GM12878 (cell line): ENCODE data around the gene THUMPD2. TPM values are rescaled to one million over a fixed set of nuclear protein-coding genes. Genes with fewer than 3 reads are reported as not detected.
A peak's percentile ranks its signal among the peaks of the same experiment; 100 is the strongest.

Experiments
- ATAC-seq: fragments of 200-7000 bp; cut with Tn5 transposase; 3 replicates; pipeline ENCODE4 v1.9.1; 2020; ENCODE audit warnings: mild to moderate bottlenecking, moderate library complexity
- BruUV-seq: library from RNA; stranded (reverse); fragments of 400-500 nt; replicated peaks from 2 replicates; lab custom pipeline; 2021; lab: Mats Ljungman, UMichigan
- CTCF ChIA-PET: fragments of 300-600 bp; sonication (Branson Sonifier 250); formaldehyde crosslinking; extraction: SDS; loops from one replicate; lab custom pipeline; 2021; ENCODE audit warnings: inconsistent platforms; lab: Yijun Ruan, JAX
- POLR2A ChIA-PET: fragments of 350-600 bp; formaldehyde crosslinking; extraction: SDS; loops from one replicate; lab custom pipeline; 2021; ENCODE audit warnings: inconsistent platforms; lab: Charles Lee
- RAD21 ChIA-PET: fragments of 300-600 bp; sonication (Branson Sonifier 250); formaldehyde crosslinking; loops from one replicate; lab custom pipeline; 2023; ENCODE audit warnings: antibody characterized with exemption; ENCODE audit not compliant: unreplicated experiment; lab: Charles Lee
- SMC1A ChIA-PET: fragments of 300-600 bp; sonication (Branson Sonifier 250); formaldehyde crosslinking; loops from one replicate; lab custom pipeline; 2023; ENCODE audit not compliant: unreplicated experiment, uncharacterized antibody; lab: Charles Lee
- DNase-seq: peaks from one replicate; pipeline ENCODE4 v3.0.0-alpha.2; 2011; ENCODE audit warnings: low read depth, low spot score
- FAIRE-seq: peaks from 3 replicates; lab custom pipeline; 2011; peaks lifted over from hg19 to GRCh38; lab: Jason Lieb, UNC
- H2AFZ ChIP-seq: 2 replicates; pipeline ENCODE4 v1.6.0; 2011; ENCODE audit warnings: low read depth, low read length, control low read depth; ENCODE audit not compliant: control insufficient read depth
- H3K27ac ChIP-seq: 2 replicates; pipeline ENCODE4 v1.5.1; 2011; ENCODE audit warnings: control low read depth; ENCODE audit not compliant: control insufficient read depth, insufficient read depth
- H3K27me3 ChIP-seq, 2 experiments: replicated peaks in 1 of 2; 2 replicates each; pipeline versions ENCODE4 v1.6.0 to v1.6.1; 2011; ENCODE audit warnings: low read length in 1 of 2; ENCODE audit not compliant: control insufficient read depth in 2 of 2, insufficient read depth in 2 of 2
- H3K36me3 ChIP-seq, 2 experiments: 2 replicates each; pipeline ENCODE4 v1.5.1; 2011; ENCODE audit warnings: low read length in 1 of 2; ENCODE audit not compliant: control insufficient read depth in 2 of 2, insufficient read depth in 2 of 2
- H3K4me1 ChIP-seq: 2 replicates; pipeline ENCODE4 v1.6.1; 2011; ENCODE audit warnings: mild to moderate bottlenecking, low read length, moderate library complexity, mixed read lengths; ENCODE audit not compliant: control insufficient read depth, insufficient read depth
- H3K4me2 ChIP-seq: 2 replicates; pipeline ENCODE4 v1.6.0; 2011; ENCODE audit warnings: control low read depth; ENCODE audit not compliant: control insufficient read depth, insufficient read depth
- H3K4me3 ChIP-seq: fragments of 200-600 bp; sonication (generic); 2 replicates; pipeline ENCODE4 v1.5.1; 2016
- H3K79me2 ChIP-seq: 2 replicates; pipeline ENCODE4 v1.6.0; 2011; ENCODE audit warnings: low read length; ENCODE audit not compliant: control insufficient read depth, insufficient read depth
- H3K9ac ChIP-seq: 2 replicates; pipeline ENCODE4 v1.8.0; 2011; ENCODE audit warnings: low read length, control low read depth, mixed read lengths; ENCODE audit not compliant: control insufficient read depth, insufficient read depth
- H3K9me3 ChIP-seq: replicated peaks from 3 replicates; pipeline ENCODE4 v1.5.1; 2011; ENCODE audit warnings: mild to moderate bottlenecking, low read length; ENCODE audit not compliant: control insufficient read depth, insufficient read depth
- H4K20me1 ChIP-seq: 2 replicates; pipeline ENCODE4 v1.6.0; 2011; ENCODE audit not compliant: control insufficient read depth, insufficient read depth
- CHD1 ChIP-seq: IDR thresholded peaks from 2 replicates; pipeline ENCODE4 v1.6.1; 2012; ENCODE audit warnings: low read depth, low read length, improper control_type of control experiment
- CHD4 ChIP-seq: fragments of 200-600 bp; sonication (generic); IDR thresholded peaks from 2 replicates; pipeline ENCODE4 v1.6.1; 2016; ENCODE audit warnings: mild to moderate bottlenecking
- CREM ChIP-seq: IDR thresholded peaks from 2 replicates; pipeline ENCODE4 v1.6.1; 2014; ENCODE audit warnings: antibody characterized with exemption, low read depth
- EZH2 ChIP-seq: IDR thresholded peaks from 2 replicates; pipeline ENCODE4 v1.6.1; 2012; ENCODE audit warnings: low read depth, mild to moderate bottlenecking, control low read depth, inconsistent platforms, low read length, borderline replicate concordance; ENCODE audit not compliant: control insufficient read depth
- KDM1A ChIP-seq: fragments of 200-600 bp; sonication (generic); IDR thresholded peaks from 2 replicates; pipeline ENCODE4 v1.6.1; 2016; ENCODE audit warnings: borderline replicate concordance
- MLLT1 ChIP-seq: fragments of 450-650 bp; IDR thresholded peaks from 2 replicates; pipeline ENCODE4 v1.6.1; 2016; ENCODE audit warnings: mild to moderate bottlenecking
- MXI1 ChIP-seq: fragments of 150-350 bp; IDR thresholded peaks from 2 replicates; pipeline ENCODE4 v1.6.1; 2011; ENCODE audit warnings: low read depth, mild to moderate bottlenecking, inconsistent platforms, low read length, improper control_type of control experiment
- NRF1 ChIP-seq: conservative IDR thresholded peaks from 2 replicates; pipeline ENCODE4 v1.6.1; 2011; ENCODE audit warnings: mild to moderate bottlenecking, low read depth, low read length, improper control_type of control experiment
- POU2F2 ChIP-seq: IDR thresholded peaks from 3 replicates; pipeline ENCODE4 v1.6.1; 2011; ENCODE audit warnings: low read depth, mild to moderate bottlenecking, low read length, borderline replicate concordance
- SPI1 ChIP-seq: IDR thresholded peaks from 2 replicates; pipeline ENCODE4 v1.6.1; 2011; ENCODE audit warnings: low read depth, mild to moderate bottlenecking, low read length, moderate library complexity, borderline replicate concordance; ENCODE audit not compliant: insufficient read depth
- SREBF1 ChIP-seq: IDR thresholded peaks from 2 replicates; pipeline ENCODE4 v1.6.1; 2012; ENCODE audit warnings: mild to moderate bottlenecking, low read length
- TARDBP ChIP-seq: IDR thresholded peaks from 2 replicates; pipeline ENCODE4 v1.6.1; 2016; ENCODE audit warnings: borderline replicate concordance
- TCF7 ChIP-seq: IDR thresholded peaks from 2 replicates; pipeline ENCODE4 v1.6.1; 2014; ENCODE audit warnings: antibody characterized with exemption, borderline replicate concordance
- WRNIP1 ChIP-seq: IDR thresholded peaks from 2 replicates; pipeline ENCODE4 v1.6.1; 2011; ENCODE audit warnings: low read depth, low read length, improper control_type of control experiment, borderline replicate concordance
- whole genome bisulfite sequencing: methylation state at CpG from one replicate; pipeline ENCODE4 v1.1.6; 2016; ENCODE audit warnings: low lambda C conversion rate; ENCODE audit not compliant: insufficient replicate concordance, insufficient coverage; ENCODE audit errors: missing lambda C conversion rate; 5-methylcytosine and 5-hydroxymethylcytosine counted together
- in situ Hi-C: fragments of 300-500 bp; cut with MboI; formaldehyde crosslinking; loops from 9 replicates; pipeline ENCODE4 v1.14.3; 2018; ENCODE audit warnings: mixed read lengths
- intact Hi-C: fragments of 100-400 bp; cut with micrococcal nuclease; formaldehyde crosslinking; loops from one replicate; pipeline ENCODE4 v1.14.2; 2022; ENCODE audit not compliant: unreplicated experiment
- polyA plus RNA-seq, 11 experiments: library from polyadenylated mRNA; depleted of rRNA in 4 of 11; unstranded in 6 of 11; stranded (reverse) in 5 of 11; fragments of >200 nt; fragmentation: Nextera tagmentation in 4 of 11; fragmentation: Illumina TruSeq in 1 of 11; extraction: Ambion mirVana in 4 of 11; extraction: Trizol in 1 of 11; gene quantifications; 1 replicate in 1 of 11; 2 replicates in 10 of 11; pipeline versions ENCODE4 v1.2.1 to v1.2.3, GENCODE V29; 2011 to 2016; ENCODE audit warnings: inconsistent platforms in 2 of 11, missing spikeins in 2 of 11, low read depth in 1 of 11
- total RNA-seq, 4 experiments: library from RNA; depleted of rRNA in 3 of 4; stranded (reverse); fragments of >200 nt in 3 of 4; fragmentation: Illumina TruSeq in 1 of 4; extraction: Trizol in 1 of 4; gene quantifications; 2 replicates each; pipeline versions ENCODE4 v1.2.1 to v1.2.3, GENCODE V29; 2013 to 2021
- TF ChIP-seq, protein P1 (sequence below): IDR thresholded peaks from 2 replicates; pipeline ENCODE4 v1.6.1; 2012; ENCODE audit warnings: low read length, inconsistent platforms

THUMPD2 gene
- total and polyA plus RNA-seq, 10 of the 15 experiments (the other 5 are each of a cell fraction or from before 2014, with no cell fraction given), result 6.7 to 19.7 (median 13.8) TPM

DNA sequence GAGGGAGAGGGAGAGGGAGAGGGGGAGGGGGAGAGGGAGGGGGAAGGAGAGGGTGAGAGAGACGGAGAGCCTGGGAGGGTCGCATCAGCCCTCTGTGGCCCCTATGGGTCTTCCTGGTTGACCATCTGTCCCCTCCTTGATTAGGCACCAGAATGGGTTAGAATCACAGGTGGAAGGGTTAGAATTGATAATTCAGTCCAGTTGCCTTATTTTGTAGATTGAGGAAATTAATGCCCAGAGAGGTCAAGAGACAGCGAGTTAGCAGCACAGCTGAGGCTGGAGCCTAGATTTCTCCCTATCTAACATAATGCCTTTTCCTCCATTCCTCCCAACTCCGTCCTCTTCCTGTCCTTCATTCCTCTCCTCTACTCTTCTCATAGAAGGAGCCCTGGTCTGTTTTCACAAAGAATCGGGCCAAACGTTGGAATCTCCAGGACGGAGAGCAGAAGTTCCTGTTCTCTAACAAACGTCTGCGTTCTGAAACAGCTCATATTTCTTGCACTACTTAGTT lies 338 bp upstream of the THUMPD2 start:
- H3K79me2 ChIP-seq, result peaks cover 41% of the 10 kb centered on the region
- no peaks in the 10 kb centered on the region for H3K27me3 ChIP-seq
- TF ChIP-seq KDM1A (0 out of 2 replicates have a peak, but pooled peaks have one; percentile 81), MLLT1 (no peak), POU2F2 (no peak)
- H2AFZ ChIP-seq, result peak overlapping the region; percentile 93
- FAIRE-seq (no peak), ATAC-seq (no peak), DNase-seq (no peak)
- intact Hi-C loops (no loop called here), in situ Hi-C loops (no loop called here)
- no peaks in the 10 kb centered on the region for H3K9me3 ChIP-seq
- no peaks in the 10 kb centered on the region for H4K20me1 ChIP-seq
- 2% methylated on average over 7 of the region's 9 CpGs for WGBS
- ChIA-PET CTCF (no interaction called here), SMC1A (no interaction called here), RAD21 (interaction anchor here (0.5 kb wide), 1 partner anchor 35 kb away, joined by 3 read pairs; no protein-coding TSS in a partner anchor), POLR2A (no interaction called here)
- H3K36me3 ChIP-seq, result no peaks in the 10 kb centered on the region
- H3K4me2 ChIP-seq, result peak overlapping the region; percentile 69
- peak overlapping the region; percentile 96 for H3K9ac ChIP-seq
- H3K27ac ChIP-seq, result no peak overlapping the region
- no TSS peak for BruUV-seq
- H3K4me3 ChIP-seq, result peak overlapping the region; percentile 74; the same call in 1 of the 2 replicates
- peaks cover 4% of the 10 kb centered on the region for H3K4me1 ChIP-seq

- Histone ChIP-seq H4K20me1 (no peaks in the 10 kb centered on the region), H2AFZ (peak overlapping the region; percentile 96), H3K4me2 (peak overlapping the region; percentile 89), H3K27ac (peak overlapping the region; percentile 84), H3K9ac (peak overlapping the region; percentile 96), H3K4me3 (peak overlapping the region; percentile 74), H3K27me3 (no peaks in the 10 kb centered on the region), H3K9me3 (no peaks in the 10 kb centered on the region), H3K79me2 (peaks cover 48% of the 10 kb centered on the region), H3K4me1 (peaks cover 4% of the 10 kb centered on the region), H3K36me3 (no peaks in the 10 kb centered on the region)
- ChIA-PET CTCF (no interaction called here), POLR2A (interaction anchor here (0.5 to 0.6 kb wide), 2 partner anchors 11 to 1035 kb away, joined by 3 read pairs; no protein-coding TSS in a partner anchor), SMC1A (interaction anchor here (0.6 to 2.1 kb wide), 2 partner anchors 17 to 81 kb away, joined by 3 to 6 read pairs; no protein-coding TSS in a partner anchor), RAD21 (no interaction called here)
- BruUV-seq, result TSS peak; percentile 72
- intact Hi-C loops (no loop called here), in situ Hi-C loops (no loop called here)
- WGBS, result 3% methylated on average over 2 of the region's 2 CpGs
- no peak for DNase-seq
- peak; percentile 38 for FAIRE-seq
- peak; percentile 18 for ATAC-seq
- TF ChIP-seq CHD1 (no peak), CHD4 (no peak), SREBF1 (no peak), MXI1 (no peak), SPI1 (no peak), WRNIP1 (no peak), TARDBP (no peak), EZH2 (no peak), TCF7 (no peak), NRF1 (no peak), CREM (no peak)
- TF ChIP-seq, protein P1, sequence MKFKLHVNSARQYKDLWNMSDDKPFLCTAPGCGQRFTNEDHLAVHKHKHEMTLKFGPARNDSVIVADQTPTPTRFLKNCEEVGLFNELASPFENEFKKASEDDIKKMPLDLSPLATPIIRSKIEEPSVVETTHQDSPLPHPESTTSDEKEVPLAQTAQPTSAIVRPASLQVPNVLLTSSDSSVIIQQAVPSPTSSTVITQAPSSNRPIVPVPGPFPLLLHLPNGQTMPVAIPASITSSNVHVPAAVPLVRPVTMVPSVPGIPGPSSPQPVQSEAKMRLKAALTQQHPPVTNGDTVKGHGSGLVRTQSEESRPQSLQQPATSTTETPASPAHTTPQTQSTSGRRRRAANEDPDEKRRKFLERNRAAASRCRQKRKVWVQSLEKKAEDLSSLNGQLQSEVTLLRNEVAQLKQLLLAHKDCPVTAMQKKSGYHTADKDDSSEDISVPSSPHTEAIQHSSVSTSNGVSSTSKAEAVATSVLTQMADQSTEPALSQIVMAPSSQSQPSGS, result no peak
Measured at GRCh38 chr2:39778233-39778632, 825 bp downstream of the THUMPD2 start.
